ENCODE measurements around the gene MEN1. TPM values are rescaled to one million over a fixed set of nuclear protein-coding genes. Genes with fewer than 3 reads are reported as not detected.

MEN1 gene
- total and polyA plus RNA-seq, 5 donors from 2014 or later: 20.9 to 31.3 (median 24.9) TPM

- H3K4me3 Mint-ChIP-seq: no peak overlapping the region
- no peaks in the 10 kb centered on the region for H3K9me3 ChIP-seq (ENCODE audit: control insufficient read depth in 2 of 2, low read length in 2 of 2)
- ATAC-seq (ENCODE audit: low read depth in 2 of 2): no peak
- H3K36me3 Mint-ChIP-seq: peaks cover 9% of the 10 kb centered on the region
- H3K27me3 ChIP-seq (ENCODE audit: control insufficient read depth, insufficient read depth, low read length): no peaks in the 10 kb centered on the region
- no peaks in the 10 kb centered on the region for H3K27me3 Mint-ChIP-seq
- H3K36me3 ChIP-seq (ENCODE audit: control insufficient read depth, insufficient read depth, low read length): peaks cover 35% of the 10 kb centered on the region
- no peak for DNase-seq
- no peaks in the 10 kb centered on the region for H3K9me3 Mint-ChIP-seq
- no peak overlapping the region for H3K4me3 ChIP-seq (ENCODE audit: low read depth, low read length)
- peak overlapping the region in 1 of 3 donors; percentile 36 for H3K27ac Mint-ChIP-seq
- peaks cover 6% of the 10 kb centered on the region for H3K4me1 ChIP-seq (ENCODE audit: control insufficient read depth, insufficient read depth, low read length, poor library complexity, severe bottlenecking)
- peaks cover 5 to 22% (median 17%) of the 10 kb centered on the region in 4 donors for H3K4me1 Mint-ChIP-seq
- no peak overlapping the region for H3K27ac ChIP-seq (ENCODE audit: insufficient read depth, low read length, poor library complexity, severe bottlenecking)
Observed at GRCh38 chr11:64789331-64790204, 20.8 kb downstream of the MEN1 start.

DNA sequence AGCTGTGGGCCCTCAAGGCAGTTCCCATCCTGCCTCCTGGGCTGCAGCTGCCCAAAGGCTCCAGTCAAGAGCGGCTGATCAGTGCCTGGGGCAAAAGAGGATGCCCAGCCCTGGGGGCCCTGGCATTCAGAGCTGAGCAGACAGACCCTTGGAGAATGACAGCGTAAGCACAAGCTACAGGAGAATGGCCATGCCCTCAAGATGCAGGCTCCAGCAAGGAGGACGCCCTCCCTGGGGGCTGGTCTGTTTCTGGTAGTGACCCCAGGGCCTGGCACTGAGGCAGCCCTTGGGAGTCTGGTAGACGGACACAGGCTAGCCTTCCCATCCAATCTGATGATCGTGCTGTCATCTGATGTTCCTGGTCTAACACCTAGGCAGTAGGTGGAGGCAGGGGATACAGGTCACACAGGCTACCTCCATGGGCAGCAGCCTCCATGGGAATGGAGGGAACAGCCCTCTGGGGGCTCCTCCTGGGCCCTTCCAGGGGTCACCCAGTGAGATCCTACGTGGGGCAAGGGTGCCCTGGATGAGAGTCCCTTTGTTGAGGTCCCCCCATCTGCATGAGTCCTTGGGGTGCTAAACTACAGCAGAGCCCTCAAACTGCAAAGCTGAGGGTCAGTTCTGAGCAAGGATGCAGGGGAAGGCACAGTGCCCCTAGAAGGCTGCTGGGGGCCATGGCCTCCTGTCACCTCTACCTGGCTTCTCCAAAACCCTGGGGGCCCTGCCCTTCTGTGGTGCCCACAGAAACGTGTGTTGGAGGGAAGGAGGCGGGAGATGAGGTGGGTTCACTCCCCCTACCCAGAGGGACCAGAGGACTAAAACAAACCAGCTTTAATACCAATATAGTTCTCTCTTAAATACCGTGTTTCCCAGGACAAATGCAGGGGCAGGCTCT is 21.8 kb downstream of the MEN1 start:
- H3K4me1 Mint-ChIP-seq: peaks cover 5 to 13% (median 8%) of the 10 kb centered on the region in 4 donors
- Histone ChIP-seq H3K36me3 (ENCODE audit: control insufficient read depth, insufficient read depth, low read length) (peaks cover 35% of the 10 kb centered on the region), H3K27ac (ENCODE audit: insufficient read depth, low read length, poor library complexity, severe bottlenecking) (no peak overlapping the region), H3K9me3 (ENCODE audit: control insufficient read depth in 2 of 2, low read length in 2 of 2) (no peaks in the 10 kb centered on the region), H3K4me3 (ENCODE audit: low read depth, low read length) (no peak overlapping the region), H3K27me3 (ENCODE audit: control insufficient read depth, insufficient read depth, low read length) (no peaks in the 10 kb centered on the region), H3K4me1 (ENCODE audit: control insufficient read depth, insufficient read depth, low read length, poor library complexity, severe bottlenecking) (peaks cover 6% of the 10 kb centered on the region)
- no peak overlapping the region for H3K4me3 Mint-ChIP-seq
- peak in 1 of 2 donors; percentile 20 for ATAC-seq (ENCODE audit: low read depth in 2 of 2)
- DNase-seq: no peak
- peaks cover 9% of the 10 kb centered on the region for H3K36me3 Mint-ChIP-seq
- no peaks in the 10 kb centered on the region for H3K9me3 Mint-ChIP-seq
- no peaks in the 10 kb centered on the region for H3K27me3 Mint-ChIP-seq
- peak overlapping the region in 1 of 3 donors; percentile 11 for H3K27ac Mint-ChIP-seq

- Mint-ChIP-seq H3K36me3 (peaks cover 9% of the 10 kb centered on the region), H3K27ac (peak overlapping the region; percentile 43 to 73 (median 56)), H3K4me1 (peaks cover 5 to 11% (median 7%) of the 10 kb centered on the region in 4 donors), H3K4me3 (peak overlapping the region in 1 of 4 donors; percentile 58), H3K27me3 (no peaks in the 10 kb centered on the region), H3K9me3 (no peaks in the 10 kb centered on the region)
- no peak overlapping the region for H3K4me3 ChIP-seq (ENCODE audit: low read depth, low read length)
- no peaks in the 10 kb centered on the region for H3K27me3 ChIP-seq (ENCODE audit: control insufficient read depth, insufficient read depth, low read length)
- DNase-seq (peak; percentile 39 to 64 (median 57)), ATAC-seq (ENCODE audit: low read depth in 2 of 2) (peak; percentile 61 to 67)
- peaks cover 6% of the 10 kb centered on the region for H3K4me1 ChIP-seq (ENCODE audit: control insufficient read depth, insufficient read depth, low read length, poor library complexity, severe bottlenecking)
- no peaks in the 10 kb centered on the region for H3K9me3 ChIP-seq (ENCODE audit: control insufficient read depth in 2 of 2, low read length in 2 of 2)
- no peak overlapping the region for H3K27ac ChIP-seq (ENCODE audit: insufficient read depth, low read length, poor library complexity, severe bottlenecking)
- H3K36me3 ChIP-seq (ENCODE audit: control insufficient read depth, insufficient read depth, low read length): peaks cover 32% of the 10 kb centered on the region
Observed at GRCh38 chr11:64787526-64788320, 22.6 kb downstream of the MEN1 start.

DNA sequence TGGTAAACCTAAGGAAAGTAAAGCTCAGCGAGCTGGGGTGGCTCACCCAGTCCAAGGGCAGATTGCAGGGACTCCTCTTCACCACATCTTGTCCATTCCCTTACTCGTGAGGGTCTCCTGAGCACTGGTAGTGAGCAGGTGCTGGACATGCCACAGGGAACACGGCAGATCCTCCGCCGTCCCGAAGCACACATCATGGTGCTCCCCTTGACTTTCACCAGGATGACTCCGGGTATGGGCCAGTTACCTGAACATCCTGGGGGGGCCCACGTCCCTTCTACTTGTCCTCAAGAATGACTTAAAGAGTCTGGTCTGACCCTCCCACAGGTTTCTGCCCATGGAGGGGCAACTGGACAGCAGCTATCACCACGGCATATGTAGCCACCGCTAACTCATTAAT is 24.0 kb downstream of the MEN1 start:
- peaks cover 26% of the 10 kb centered on the region for H3K36me3 ChIP-seq (ENCODE audit: control insufficient read depth, insufficient read depth, low read length)
- ATAC-seq (ENCODE audit: low read depth in 2 of 2) (no peak), DNase-seq (no peak)
- H3K4me3 ChIP-seq (ENCODE audit: low read depth, low read length): no peak overlapping the region
- peaks cover 9% of the 10 kb centered on the region for H3K36me3 Mint-ChIP-seq
- no peak overlapping the region for H3K27ac ChIP-seq (ENCODE audit: insufficient read depth, low read length, poor library complexity, severe bottlenecking)
- H3K4me1 ChIP-seq (ENCODE audit: control insufficient read depth, insufficient read depth, low read length, poor library complexity, severe bottlenecking): peaks cover 7% of the 10 kb centered on the region
- no peak overlapping the region for H3K27ac Mint-ChIP-seq
- H3K27me3 Mint-ChIP-seq: no peaks in the 10 kb centered on the region
- no peaks in the 10 kb centered on the region for H3K27me3 ChIP-seq (ENCODE audit: control insufficient read depth, insufficient read depth, low read length)
- H3K9me3 Mint-ChIP-seq: no peaks in the 10 kb centered on the region
- no peaks in the 10 kb centered on the region for H3K9me3 ChIP-seq (ENCODE audit: control insufficient read depth in 2 of 2, low read length in 2 of 2)
- no peak overlapping the region for H3K4me3 Mint-ChIP-seq
- peaks cover 5 to 13% (median 10%) of the 10 kb centered on the region in 4 donors for H3K4me1 Mint-ChIP-seq

DNA sequence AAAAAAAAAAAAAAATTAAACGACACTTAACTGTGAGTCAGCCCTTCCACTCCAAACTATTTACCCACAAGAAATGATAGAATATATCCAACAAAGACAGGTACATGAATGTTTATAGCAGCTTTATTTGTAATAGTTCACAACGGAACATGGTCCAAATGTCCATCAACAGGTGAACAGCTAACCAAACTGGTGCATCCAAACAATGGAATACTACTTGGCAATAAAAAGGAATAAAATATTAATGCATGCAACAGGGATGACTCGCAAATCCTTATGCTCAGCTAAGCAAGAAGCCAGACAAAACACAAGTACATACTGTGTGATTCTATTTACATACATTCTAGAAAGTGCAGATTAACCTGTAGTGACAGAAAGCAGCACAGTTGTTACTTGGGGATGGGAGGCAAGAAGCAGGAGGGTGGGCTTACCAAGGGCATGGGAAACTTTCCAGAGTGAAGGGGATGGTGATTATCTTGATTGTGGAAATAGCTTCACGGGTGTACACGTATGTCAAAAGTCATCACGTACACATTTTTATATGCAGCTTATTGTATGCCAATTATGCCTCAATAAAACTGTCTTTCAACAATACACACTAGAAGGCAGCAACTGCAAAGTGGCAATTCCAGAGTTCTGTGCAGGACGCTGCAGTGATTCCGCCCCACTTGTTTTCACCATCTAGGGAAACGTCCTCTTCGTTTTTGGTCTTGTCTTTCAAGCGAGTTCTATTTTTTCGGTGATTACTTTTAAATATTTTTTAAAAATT is 25.4 kb downstream of the MEN1 start:
- no peaks in the 10 kb centered on the region for H3K9me3 ChIP-seq (ENCODE audit: control insufficient read depth in 2 of 2, low read length in 2 of 2)
- no peak overlapping the region for H3K4me3 ChIP-seq (ENCODE audit: low read depth, low read length)
- peaks cover 20% of the 10 kb centered on the region for H3K4me1 ChIP-seq (ENCODE audit: control insufficient read depth, insufficient read depth, low read length, poor library complexity, severe bottlenecking)
- no peaks in the 10 kb centered on the region for H3K9me3 Mint-ChIP-seq
- H3K27ac ChIP-seq (ENCODE audit: insufficient read depth, low read length, poor library complexity, severe bottlenecking): no peak overlapping the region
- no peaks in the 10 kb centered on the region for H3K27me3 ChIP-seq (ENCODE audit: control insufficient read depth, insufficient read depth, low read length)
- peaks cover 14 to 26% (median 22%) of the 10 kb centered on the region in 4 donors for H3K4me1 Mint-ChIP-seq
- no peak for DNase-seq
- ATAC-seq (ENCODE audit: low read depth in 2 of 2): no peak
- peaks cover 18% of the 10 kb centered on the region for H3K36me3 ChIP-seq (ENCODE audit: control insufficient read depth, insufficient read depth, low read length)
- H3K4me3 Mint-ChIP-seq: no peak overlapping the region
- H3K36me3 Mint-ChIP-seq: peaks cover 4% of the 10 kb centered on the region
- no peaks in the 10 kb centered on the region for H3K27me3 Mint-ChIP-seq
- no peak overlapping the region for H3K27ac Mint-ChIP-seq

DNA sequence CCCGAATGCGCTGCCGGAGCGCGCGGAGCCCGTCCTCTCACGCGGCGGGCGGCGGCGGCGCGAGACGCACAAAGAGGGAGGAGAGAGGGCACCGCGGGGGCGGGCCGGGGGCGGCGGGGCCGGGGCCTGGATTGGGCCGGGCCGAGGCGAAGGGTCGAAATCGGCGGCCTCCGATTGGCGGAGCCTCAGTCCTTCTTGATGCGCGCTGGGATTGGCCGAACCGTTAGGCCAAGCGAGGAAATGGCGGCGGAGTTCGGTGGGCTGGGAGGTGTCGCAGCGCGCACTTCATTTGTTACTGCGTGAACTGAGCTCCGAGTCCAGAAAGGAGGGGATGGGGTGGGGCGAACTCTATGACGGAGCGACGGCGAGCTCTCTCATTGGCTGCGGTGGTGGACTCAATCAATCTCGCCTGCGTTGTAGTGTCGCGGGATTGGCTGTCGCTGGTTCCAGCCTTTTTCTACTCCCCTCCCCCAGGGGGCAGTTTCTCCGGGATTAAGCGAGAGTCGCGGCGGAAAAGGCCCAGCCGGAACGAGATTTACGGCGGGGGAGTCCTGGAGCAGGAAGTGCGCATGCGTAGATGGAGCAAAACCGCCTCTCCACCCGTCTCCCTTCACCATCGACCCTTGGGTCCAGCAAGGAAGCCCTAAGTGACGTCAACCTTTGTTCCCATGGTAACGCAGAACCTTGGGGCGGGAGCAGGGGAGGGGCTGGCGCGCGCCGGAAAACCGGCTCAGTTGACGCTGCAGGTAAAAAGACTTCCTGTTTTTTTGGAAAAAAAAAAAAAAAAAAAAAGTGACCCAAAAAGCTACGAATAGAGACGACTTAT is 31.7 kb downstream of the MEN1 start, which contains the start of gene SF1:
Gene SF1, minus strand, starts transcription at position 70 of the 826 bp plus-strand sequence. CDS start 150 bp downstream, outside the sequence.
- H3K9me3 Mint-ChIP-seq: no peaks in the 10 kb centered on the region
- no peaks in the 10 kb centered on the region for H3K9me3 ChIP-seq (ENCODE audit: control insufficient read depth in 2 of 2, low read length in 2 of 2)
- peak within 1 kb of the TSS; percentile 100 for H3K27ac Mint-ChIP-seq
- peak within 1 kb of the TSS; percentile 99 for H3K27ac ChIP-seq (ENCODE audit: insufficient read depth, low read length, poor library complexity, severe bottlenecking)
- peaks cover 60% of the 10 kb centered on the region for H3K4me1 ChIP-seq (ENCODE audit: control insufficient read depth, insufficient read depth, low read length, poor library complexity, severe bottlenecking)
- peak; percentile 99 to 100 (median 100) for DNase-seq
- peaks cover 38% of the 10 kb centered on the region for H3K36me3 ChIP-seq (ENCODE audit: control insufficient read depth, insufficient read depth, low read length)
- peak within 1 kb of the TSS; percentile 100 for H3K4me3 ChIP-seq (ENCODE audit: low read depth, low read length)
- peaks cover 34% of the 10 kb centered on the region for H3K36me3 Mint-ChIP-seq
- H3K4me3 Mint-ChIP-seq: peak within 1 kb of the TSS; percentile 93 to 99 (median 94)
- H3K27me3 ChIP-seq (ENCODE audit: control insufficient read depth, insufficient read depth, low read length): no peaks in the 10 kb centered on the region
- H3K27me3 Mint-ChIP-seq: peaks cover 17% of the 10 kb centered on the region
- ATAC-seq (ENCODE audit: low read depth in 2 of 2): peak; percentile 86 to 87
- H3K4me1 Mint-ChIP-seq: peaks cover 35 to 73% (median 59%) of the 10 kb centered on the region in 4 donors

Data from CD4-positive, CD25-positive, alpha-beta regulatory T cell (primary cell).